HG03520 (cell line): ENCODE results near the gene VIPR2.

Experiments used
- ATAC-seq: cut with Tn5 transposase; IDR thresholded peaks from one replicate; pipeline ENCODE4 v1.9.1; 2021; ENCODE audit warnings: mild to moderate bottlenecking, moderate library complexity; ENCODE audit not compliant: unreplicated experiment

Gene VIPR2

GRCh38 chr7:159121476-159121875 lies 23.2 kb downstream of the VIPR2 start:
- ATAC-seq: no peak

- no peak for ATAC-seq
Observed at GRCh38 chr7:159121068-159121467, 23.6 kb downstream of the VIPR2 start.

GRCh38 chr7:159120540-159120919 lies 24.1 kb downstream of the VIPR2 start:
- ATAC-seq: no peak

- no peak for ATAC-seq
Observed at GRCh38 chr7:159119851-159120539, 24.7 kb downstream of the VIPR2 start.

- ATAC-seq: no peak
Observed at GRCh38 chr7:159119026-159119741, 25.5 kb downstream of the VIPR2 start.

- no peak for ATAC-seq
Observed at GRCh38 chr7:159118623-159119022, 26.0 kb downstream of the VIPR2 start.

GRCh38 chr7:159118197-159118595 lies 26.5 kb downstream of the VIPR2 start:
- no peak for ATAC-seq

GRCh38 chr7:159117366-159118196 lies 27.1 kb downstream of the VIPR2 start:
- ATAC-seq: no peak

GRCh38 chr7:159116581-159117339 lies 27.9 kb downstream of the VIPR2 start:
- no peak for ATAC-seq

- no peak for ATAC-seq
Observed at GRCh38 chr7:159115601-159116501, 28.8 kb downstream of the VIPR2 start.

GRCh38 chr7:159114981-159115380 lies 29.7 kb downstream of the VIPR2 start:
- ATAC-seq: no peak

GRCh38 chr7:159114096-159114495 lies 30.6 kb downstream of the VIPR2 start:
- no peak for ATAC-seq

- no peak for ATAC-seq
Observed at GRCh38 chr7:159113056-159113455, 31.6 kb downstream of the VIPR2 start.

- ATAC-seq: no peak
Observed at GRCh38 chr7:159112136-159113011, 32.3 kb downstream of the VIPR2 start.

GRCh38 chr7:159109653-159110035 lies 35.0 kb downstream of the VIPR2 start:
- ATAC-seq: no peak

- ATAC-seq: no peak
Observed at GRCh38 chr7:159108941-159109652, 35.6 kb downstream of the VIPR2 start.

- ATAC-seq: no peak
Observed at GRCh38 chr7:159108491-159108890, 36.2 kb downstream of the VIPR2 start.

GRCh38 chr7:159107161-159107892 lies 37.3 kb downstream of the VIPR2 start:
- ATAC-seq: no peak
